HG03460 (cell line): Measurements from ENCODE around the gene BICC1.

Source experiments
- ATAC-seq: cut with Tn5 transposase; IDR thresholded peaks from one replicate; pipeline ENCODE4 v1.9.1; 2021; ENCODE audit not compliant: unreplicated experiment

Gene BICC1

DNA sequence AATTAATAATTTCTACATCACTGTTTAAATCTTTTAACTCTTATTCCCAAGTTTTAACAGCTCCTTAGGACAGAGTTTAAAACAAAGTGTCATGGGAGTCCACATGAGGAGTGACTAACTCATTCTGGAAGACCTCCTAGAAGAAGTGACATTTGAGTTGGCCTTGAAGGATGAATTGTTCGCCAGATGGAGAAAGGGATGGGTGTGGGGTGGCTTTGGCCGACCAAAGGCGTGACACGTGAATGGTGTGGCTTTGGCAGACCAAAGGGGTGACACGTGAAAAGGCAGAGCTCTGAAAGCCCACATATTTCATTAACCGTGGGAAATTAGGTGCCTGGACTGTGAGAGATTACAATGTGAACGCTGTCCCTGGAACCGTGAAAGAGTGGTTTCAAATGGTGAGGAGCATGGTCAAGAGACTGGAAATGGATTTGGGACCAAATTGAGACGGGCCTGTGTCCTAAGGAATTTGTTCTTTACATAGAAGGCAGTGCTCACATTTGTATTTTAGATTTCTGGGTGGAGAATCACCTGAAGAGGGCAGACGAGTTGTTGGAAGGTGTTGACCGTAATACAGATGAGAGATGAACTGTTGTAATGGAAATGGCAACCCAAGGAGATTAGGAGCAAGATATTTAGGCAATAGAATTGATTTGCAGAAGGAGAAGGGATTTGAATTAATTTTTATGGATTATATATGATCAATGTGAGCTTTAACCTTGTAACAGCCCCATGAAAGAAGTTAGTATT, 228.1 kb downstream of the BICC1 start:
- ATAC-seq: no peak

DNA sequence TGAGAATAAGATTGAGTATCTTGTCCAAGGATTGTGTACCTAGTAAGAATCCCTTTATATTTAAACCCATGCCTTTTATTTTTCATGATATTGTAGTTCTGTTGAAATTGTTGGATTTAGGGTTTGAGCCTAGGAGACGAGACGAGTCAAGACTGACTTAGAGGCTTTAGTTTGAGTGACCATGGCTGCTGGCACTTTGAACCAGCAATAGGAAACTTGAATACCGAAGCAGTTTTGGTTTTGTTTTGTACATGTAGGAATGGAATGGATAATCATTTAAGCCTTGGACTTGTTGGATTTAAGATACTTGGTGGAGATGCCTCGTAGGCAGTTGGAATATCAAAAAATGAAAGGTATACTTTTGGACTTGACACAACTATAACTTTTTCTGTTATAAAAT, 229.0 kb downstream of the BICC1 start:
- no peak for ATAC-seq

DNA sequence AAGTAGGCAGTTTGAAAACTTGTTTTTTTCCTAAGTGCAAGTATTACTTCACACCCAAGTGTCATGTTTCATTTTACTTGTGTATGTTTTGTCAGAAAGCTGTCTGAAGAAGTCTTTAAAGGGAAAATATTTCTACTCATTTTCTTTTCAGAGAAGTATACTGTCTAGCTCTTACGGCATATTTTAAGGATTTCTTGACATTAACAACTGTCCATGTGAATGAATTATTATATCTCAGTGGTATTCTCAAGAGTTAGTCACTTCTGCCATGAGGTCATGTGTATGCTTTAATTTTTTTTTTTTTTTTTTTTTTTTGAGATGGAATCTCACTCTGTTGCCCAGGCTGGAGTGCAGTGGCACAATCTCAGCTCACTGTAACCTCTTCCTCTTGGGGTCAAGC, 229.5 kb downstream of the BICC1 start:
- ATAC-seq: no peak

DNA sequence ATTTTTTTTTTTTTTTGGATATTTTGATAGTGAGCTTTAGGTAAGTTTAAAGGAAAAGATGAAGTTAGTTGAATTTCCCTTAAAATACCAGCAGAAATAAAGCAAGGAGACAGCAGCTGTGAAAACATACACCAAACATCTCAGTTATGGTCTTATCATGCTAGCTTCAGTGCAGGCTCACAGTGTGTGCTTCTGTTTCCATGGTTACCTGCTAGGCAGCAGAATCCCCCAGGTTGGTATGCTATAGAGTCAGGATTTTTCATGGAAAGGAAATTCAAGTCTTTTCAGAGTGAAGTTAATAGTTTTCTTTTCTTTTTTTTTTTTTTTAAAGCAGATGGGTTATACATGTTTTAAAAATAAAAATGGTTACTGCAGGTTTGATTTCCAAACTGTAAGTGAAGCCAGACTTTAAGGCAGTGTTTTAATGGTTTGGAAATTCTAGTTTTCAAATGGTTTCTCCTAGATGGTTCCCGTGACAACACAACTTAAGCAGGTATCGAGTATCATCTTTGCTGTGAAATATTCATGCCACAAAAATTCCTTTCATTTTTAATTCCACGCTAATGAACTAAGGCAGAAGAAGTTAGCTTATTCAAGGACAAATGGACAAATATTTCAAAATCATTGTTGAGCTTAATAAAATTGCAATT, 230.9 kb downstream of the BICC1 start:
- ATAC-seq: no peak

DNA sequence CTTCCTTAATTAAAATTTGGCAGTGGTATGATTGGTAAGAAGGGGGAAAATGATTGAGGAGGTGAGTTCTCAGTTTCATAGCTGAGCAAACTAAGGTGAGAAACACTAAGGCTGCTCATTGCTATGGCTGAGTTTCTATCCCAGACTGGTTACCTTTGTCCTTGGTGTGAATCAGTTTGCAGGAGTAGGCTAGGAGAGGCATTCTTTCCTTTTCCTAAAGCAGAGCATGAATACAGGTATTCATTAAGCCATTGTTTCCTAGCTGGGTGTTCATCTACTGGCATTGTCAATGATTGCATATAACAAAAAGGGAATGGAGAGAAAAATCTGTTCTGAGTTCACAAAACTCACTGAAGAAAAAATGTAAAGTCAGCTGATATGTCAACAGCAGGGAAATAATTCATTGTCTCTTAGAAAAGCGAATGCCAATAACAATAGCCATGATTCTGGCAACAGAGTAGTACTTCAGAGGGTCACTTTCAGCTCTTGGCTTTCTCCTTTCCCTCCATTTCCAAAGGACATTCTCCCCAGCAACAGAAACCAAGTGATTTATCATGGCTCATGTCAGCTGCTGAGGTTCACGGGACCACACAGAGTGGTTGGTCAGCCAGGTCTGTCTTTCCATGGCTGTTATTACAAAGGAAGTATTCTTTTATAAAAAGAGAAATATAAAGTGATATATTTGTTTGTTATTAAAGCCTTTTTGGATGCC, 234.0 kb downstream of the BICC1 start:
- ATAC-seq: no peak

DNA sequence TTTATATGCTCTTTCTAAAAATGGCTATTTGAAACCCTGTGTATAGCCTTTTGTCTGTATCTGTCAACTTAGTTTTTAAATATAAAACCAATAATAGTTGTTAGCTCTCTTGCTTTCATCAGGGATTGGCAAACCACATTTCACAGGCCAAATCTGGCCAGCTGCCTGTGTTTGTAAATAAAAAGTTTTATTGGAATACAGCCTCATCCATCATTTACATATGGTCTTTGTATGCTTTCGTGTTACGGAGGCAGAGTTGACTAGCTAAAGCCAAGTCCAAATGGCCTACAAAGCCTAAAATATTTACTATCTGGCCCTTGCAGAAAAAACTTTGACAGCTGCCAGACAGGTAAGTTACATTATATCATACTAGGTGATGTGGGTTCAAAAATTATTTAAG, 235.0 kb downstream of the BICC1 start:
- ATAC-seq: no peak

DNA sequence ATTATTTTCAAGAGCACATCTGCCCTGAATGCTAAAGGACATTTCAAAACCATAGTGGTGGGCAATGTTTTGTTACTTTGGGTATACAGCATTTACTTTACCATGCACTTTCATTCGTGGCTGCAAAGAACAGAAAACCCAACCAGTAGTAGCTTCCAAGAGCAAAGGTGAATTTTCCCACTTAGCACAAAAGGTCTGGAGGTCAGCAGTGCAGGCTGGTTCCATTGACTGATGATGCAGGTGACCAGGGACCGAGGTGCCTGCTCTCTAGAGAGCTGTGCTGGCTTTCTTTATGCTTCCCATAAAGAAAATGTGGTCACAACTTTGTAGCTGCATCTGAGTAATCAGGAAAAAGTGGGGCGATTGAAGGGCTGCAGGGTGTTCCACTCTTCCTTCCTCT, 240.0 kb downstream of the BICC1 start:
- ATAC-seq: no peak

DNA sequence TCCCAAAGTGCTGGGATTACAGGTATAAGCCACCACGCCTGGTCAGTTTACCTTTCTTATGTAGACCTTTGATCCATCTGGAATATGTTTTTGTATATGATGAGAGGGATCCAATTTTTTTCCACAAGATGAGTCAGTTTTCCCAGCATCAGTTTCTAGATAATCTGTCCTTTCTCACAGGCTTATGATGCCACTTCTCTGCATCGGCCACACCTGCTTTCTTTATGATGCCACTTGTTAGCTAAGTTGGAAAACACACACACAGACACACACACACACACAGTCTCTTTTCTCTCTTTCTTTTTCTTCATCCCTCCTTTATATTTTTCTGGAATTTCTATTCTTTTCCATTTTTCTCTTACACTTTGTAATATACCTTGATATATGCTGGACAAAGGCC, 240.8 kb downstream of the BICC1 start:
- ATAC-seq: no peak

DNA sequence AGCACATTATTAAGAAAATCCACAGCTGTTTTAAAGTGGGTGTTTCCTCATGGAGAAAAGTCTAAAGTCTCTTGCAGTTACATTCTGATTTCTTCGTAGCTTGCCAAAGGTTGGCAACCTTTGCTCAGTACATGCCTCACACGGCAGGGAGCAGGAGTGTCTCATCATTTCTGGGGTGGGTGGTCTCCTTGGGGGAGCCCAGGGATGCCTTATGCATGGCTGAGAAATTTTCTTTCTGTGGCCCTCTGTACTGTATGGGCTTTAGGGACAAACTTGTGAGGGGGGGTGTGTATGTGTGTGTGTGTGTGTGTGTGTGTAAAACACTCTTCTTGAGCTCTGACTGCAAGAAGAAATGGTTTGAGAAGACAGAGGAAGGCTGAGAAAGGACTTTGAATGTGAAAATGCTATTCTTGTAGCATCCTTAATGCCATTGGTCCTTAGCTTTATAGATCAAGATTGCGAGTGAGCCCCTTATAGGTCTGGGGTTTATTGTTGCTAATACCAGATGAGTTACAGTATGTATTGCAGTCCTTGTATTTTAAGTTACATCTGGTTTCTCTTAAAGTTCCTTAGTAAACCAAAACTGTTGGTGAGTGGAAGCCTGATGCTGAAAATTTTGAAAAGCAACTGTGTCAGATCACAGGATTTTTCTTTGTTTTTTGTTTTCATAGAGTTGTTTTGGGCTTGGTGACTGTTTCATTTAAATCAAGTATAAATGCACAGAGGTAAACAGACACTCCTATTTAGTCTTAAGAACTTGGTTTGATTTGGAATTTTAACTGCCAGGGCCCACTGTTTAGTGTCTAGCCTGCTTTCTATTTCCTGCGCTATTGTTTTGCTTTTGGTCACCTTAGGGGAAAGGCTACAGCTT, 242.0 kb downstream of the BICC1 start:
- ATAC-seq: no peak

DNA sequence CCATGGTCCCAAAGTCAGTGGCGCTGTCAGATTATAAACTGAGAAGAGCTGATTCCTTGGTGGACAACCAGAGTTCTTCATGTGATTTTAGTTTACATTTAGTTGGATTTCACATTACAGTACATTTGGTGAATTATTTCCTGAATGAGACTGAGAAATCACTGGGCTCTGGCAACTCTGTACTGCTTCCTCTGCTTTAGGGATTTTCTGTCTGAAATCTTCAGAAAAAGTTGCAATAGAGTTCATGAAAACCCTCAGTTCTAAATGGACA, 242.6 kb downstream of the BICC1 start:
- no peak for ATAC-seq

DNA sequence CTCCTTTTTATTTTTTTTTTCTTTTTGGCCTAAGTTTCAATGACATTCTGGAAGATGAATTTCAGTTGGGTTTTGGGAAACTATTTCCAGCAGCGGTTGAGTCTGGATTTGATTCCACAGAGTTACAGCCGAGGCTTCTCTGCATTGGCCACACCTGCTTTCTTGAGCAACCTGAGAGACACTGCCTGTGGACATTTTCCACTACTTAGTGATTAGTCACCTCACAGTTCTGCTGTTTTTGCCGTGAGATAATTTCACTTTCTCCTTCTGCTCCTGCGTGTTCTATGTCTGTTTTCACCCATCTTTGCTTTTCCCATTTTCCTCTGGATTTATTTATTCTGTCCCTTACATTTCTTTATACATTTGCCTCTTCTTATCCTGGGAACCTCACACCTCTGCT, 243.0 kb downstream of the BICC1 start:
- no peak for ATAC-seq

DNA sequence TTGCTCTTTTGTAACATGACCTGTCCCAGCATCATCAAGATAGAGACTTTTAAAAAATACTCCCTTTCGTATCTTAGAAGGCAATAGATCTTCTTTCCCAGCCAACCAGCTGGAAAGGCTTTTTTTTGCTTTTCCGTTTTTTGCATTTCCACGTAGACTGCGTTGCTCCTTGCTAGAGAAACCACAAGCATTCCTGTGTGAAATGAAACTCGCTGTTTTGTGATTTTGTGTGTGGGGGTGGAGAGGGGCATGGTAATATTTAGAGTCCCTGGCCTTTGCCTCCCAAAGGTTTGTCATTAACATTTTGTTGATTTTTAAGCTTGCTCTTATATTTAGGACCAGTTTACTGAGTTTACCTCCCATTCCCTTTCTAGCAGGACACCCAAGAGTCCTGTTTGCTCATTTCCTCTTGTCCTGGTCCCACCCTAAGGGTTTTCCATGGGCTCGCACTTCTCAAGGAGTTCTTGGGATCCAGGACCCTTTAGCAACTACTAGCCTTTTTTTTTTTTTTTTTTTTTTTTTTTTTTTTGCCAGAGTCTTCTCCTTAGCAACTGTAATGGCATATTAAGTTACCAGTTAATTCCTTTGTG, 243.6 kb downstream of the BICC1 start:
- no peak for ATAC-seq

DNA sequence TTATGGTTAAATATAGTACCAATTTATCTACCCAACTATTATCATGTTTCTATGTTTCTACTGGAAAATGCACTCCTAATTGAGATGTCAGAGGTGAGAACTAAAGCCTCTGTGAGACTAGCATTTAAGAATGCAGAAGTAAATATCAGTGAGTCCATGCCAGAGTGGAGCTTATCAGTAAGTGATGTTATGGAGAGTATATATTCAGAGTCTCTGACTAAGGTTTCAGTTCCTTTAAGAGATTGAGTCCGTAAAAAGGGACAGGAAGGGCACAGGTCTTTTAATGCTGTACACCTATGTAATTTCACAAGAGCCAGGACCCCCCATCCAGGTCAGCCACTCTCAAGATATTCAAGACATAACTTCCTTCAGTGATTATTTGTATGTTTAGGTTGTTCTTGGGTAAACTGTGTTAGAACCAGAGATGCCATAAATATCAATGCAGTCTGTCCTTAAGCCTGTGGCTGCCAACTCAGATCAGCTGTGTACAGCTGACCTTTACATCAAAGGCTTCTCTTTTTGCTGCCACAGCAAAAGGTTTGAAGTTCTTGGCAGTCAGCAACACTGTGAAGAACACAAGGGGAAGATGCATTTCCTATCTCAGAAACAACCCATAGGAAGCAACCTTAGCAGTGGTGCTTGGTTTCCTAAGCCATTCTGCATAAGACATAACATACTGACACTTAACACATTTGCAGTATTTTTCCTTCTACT, 244.8 kb downstream of the BICC1 start:
- no peak for ATAC-seq

DNA sequence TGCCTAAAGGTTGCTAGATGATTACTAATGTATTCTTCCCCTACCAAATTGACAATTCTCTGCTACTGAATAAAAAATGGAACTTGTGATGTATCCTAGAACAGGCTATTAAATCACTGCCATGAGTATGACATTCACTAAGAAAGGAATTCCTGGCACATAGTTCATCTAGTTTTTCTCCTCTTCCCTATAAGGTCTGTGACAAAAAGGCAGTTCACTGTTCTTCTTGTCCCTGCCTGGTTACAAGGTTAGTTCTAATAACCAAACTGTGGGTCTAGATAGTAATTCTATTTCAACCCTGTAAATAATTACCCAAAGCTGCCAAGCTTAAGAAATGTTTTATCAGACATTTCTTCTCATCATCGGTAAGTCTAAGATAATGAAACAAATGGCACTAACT, 245.6 kb downstream of the BICC1 start:
- ATAC-seq: no peak

DNA sequence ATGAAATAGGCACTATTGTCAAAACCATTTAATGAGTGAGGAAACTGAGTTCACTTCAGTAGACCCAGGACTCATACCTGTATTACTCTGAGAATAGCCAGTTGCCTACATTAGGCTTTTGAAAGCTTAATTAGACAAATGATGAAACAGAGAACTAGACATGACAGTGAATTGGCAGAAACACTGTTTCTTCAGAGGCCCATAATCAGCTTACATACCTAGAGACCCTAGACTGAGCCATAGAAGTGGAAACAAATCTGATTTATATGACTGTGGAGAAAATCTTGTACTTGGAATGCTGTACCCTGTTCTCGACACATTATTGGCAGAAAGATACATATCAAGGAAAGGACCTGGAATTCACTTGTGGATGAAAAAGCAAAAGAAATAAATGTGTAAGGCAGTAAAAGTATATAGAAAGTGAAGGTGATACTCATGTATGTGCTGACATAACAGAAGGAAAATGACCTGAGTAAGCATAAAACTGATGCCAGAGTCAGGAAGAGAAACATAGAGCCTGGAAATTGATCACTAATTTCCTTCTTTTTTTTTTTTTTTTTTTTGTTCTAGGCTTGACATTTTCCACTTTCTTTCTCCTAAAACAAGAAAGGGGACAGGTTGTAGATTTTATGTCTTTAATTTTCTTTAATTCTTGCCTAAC, 251.5 kb downstream of the BICC1 start:
- no peak for ATAC-seq

DNA sequence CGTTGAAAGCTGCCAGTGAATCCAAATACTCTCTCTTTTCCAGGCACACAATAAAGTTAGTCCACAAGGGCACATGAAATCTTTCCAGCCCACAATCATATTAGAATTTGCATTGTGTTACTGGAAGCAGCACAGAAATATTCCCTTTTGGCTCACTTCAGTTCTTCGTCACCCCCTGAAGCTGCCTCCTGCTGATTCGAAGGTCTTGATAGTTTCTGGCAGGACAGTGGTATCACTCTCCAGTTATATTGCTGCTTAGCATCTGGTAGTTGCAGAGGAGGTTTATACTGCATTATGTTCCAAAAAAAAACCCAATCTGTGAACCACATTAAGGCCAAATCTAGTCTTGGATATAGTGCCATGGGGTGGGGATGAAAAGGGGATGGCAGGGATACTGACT, 253.2 kb downstream of the BICC1 start:
- no peak for ATAC-seq

DNA sequence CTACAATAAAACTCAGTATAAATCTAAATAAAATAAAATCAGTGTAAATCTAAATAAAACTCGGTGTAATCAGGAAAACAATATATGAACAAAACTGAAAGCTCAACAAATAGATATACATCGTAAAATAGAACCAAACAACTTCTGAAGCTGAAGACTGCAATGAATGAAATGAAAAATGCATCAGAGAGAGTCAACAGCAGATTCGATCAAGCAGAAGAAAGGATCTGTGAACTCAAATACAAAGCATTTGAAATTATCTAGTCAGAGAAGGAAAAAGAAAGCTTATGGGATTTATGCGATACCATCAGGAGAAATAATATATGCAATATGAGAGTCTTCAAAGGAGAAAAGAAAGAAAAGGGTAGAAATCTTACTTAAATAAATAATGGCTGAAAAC, 255.0 kb downstream of the BICC1 start:
- no peak for ATAC-seq

DNA sequence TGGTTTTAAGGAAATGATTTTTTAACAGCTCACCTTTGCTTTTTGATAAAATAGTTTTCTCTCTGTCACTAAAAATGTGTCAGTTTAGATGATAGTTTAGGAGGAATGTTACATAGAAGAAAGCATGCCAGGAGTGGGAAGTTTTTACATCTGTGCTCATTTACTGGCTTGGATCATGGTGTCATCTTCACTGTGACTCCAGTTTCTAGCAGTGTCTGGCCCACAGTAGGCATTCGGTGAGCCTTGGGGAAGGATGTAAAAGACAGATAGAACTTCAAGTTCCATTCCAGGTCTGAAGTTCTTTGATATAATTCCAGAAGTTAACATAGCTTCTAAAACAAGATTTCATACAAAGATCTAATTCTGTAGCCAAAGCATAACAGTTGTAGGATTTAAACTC, 259.2 kb downstream of the BICC1 start:
- no peak for ATAC-seq

DNA sequence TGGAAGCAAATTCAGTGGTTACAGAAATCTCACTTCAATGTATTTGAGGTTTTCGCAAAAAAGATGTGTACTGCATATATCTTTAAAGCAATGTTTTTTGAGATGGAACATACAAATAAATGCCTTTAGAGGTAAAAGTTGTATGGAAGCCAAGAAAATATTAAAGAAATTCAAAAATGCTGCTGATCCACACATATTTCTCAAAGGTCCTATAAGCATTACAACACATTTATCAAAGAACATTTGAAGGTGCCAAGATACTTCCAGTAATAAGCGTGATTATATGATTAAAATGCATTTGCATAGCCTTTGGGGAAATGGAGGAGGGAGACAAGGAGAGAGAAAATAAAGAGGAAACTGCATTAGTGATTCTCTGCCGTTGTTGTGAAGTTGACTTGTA, 260.1 kb downstream of the BICC1 start:
- ATAC-seq: no peak

DNA sequence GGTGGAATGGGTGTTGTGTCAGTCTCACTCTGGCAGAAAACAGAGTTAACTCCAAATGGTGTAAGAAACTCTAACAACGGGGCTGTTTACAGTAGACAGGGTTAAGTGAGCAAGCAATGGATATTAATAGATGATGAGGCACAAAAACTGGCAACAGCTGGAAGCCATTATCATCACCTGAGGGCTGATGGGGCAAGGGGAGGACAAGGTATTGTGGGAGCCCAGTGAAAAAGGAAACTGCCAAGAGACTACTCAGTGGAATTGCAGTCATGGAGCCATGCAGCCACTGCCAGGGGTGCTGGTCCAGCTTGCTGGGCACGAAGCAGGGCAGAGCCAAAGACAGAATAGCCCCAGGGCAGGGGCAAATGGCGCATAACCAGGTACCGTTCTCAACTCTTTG, 260.7 kb downstream of the BICC1 start:
- ATAC-seq: no peak
